Suppressor macrophage (primary cell): ENCODE measurements around the gene ZSCAN26.

ENCODE experiments used
- DNase-seq, 4 experiments: peaks; one replicate each; pipeline ENCODE4 v3.0.0-alpha.2; 2020 to 2022

The ZSCAN26 gene

DNA sequence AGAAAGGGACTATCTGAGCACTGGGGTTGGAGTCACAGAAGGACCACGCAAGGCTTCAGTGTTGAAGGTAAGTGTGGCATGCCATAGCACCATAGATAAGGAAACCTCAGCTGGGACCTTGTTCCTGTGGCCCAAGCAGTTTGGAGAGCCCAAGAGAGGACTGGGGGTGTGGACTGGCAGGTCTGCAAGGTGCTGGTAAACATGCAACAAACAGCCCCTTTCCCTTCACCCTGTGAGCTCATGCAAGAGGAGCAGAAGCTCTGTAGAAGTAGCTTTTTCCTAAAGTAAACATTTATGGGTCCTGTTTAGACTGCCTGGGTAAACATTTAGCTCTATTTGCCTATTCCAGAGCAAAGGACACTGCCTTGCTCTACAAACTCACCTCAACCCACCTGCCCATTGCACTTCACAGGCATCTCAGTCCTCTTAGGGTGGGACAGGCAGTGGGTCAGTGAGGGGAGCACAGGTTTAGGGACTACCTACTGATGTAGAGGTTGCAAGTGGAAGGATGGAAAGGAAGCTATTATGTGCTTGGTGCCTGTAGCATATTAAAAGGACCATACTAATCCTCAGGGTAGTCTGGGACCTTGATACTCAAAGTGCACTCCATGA lies 57.0 kb downstream of the ZSCAN26 start:
- DNase-seq: no peak

DNA sequence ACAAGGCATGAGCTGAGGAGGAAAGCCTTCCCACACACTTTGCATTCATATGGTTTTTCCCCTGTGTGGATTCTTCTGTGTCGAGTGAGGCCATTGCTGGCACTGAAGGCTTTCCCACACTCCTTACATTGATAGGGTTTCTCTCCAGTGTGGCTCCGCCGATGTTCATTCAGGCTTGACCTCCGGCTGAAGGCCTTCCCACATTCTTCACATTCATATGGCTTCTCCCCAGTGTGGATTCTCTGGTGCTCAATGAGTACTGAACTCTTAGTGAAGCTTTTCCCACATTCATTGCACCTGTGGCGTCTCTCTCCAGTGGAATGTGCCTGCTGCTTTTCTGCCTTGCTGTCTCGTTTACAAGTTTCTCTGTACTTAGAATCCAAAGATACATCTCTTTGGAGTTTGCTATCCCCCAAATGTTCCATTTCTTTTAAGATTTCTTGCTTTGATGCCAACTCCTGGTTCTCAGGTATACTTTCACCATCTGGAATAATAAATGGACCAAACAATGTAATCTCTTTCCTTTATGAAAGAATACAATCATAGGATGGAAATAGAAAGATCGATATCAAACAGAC lies 59.5 kb downstream of the ZSCAN26 start:
- DNase-seq: no peak
